ENCODE measurements around the gene MYH15.

DNA sequence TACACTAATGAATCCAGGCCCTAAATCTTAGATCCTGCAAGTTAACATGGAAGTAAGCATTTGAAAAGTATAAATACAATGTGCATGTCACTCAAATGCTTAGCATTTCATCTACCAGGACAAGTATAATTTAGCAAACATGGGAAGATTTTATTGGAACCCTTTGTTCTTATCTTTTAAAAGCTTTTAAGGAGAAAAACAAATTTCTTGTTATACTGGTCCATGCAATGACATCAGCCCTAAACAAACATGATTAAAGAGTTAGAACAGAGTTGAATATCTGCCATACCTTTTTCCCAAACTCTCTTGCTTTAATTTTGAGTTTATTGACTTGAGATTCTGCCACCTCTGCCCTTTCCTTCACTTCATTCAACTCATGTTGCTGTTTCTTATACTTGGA lies 127.1 kb downstream of the MYH15 start:
- TF ChIP-seq POLR2A (IDR thresholded peaks at IDR 0.05), result no peak
- no peak for TF ChIP-seq POLR2AphosphoS5 (IDR thresholded peaks at IDR 0.05; ENCODE audit: insufficient read depth in 1 of 2, low read depth in 1 of 2)
- no peak for TF ChIP-seq CTCF (IDR thresholded peaks at IDR 0.05)

Data from vagina (tissue), 2 donors.